ENCODE measurements around the gene LILRA2.

Gene LILRA2

GRCh38 chr19:54573330-54573872 is at the start of gene LILRA2:
Gene LILRA2, plus strand, starts transcription at chr19:54573790. Its CDS starts 89 bp downstream, at chr19:54573879.
- Histone ChIP-seq H3K4me1 (ENCODE audit: insufficient read depth, low read length) (no peaks in the 10 kb centered on the region), H3K9me3 (ENCODE audit: insufficient read depth, low read depth, low read length) (peaks cover 76% of the 10 kb centered on the region), H3K27me3 (ENCODE audit: insufficient read depth, low read length) (no peaks in the 10 kb centered on the region), H3K4me3 (ENCODE audit: low read length) (no peak within 1 kb of the TSS), H3K27ac (ENCODE audit: low read length) (no peak within 1 kb of the TSS), H3K9ac (ENCODE audit: low read depth, low read length) (no peak within 1 kb of the TSS), H3K36me3 (ENCODE audit: insufficient read depth, low read depth, low read length) (no peaks in the 10 kb centered on the region)

GRCh38 chr19:54525636-54526035 is 48.0 kb upstream of the LILRA2 start:
- Histone ChIP-seq H3K27me3 (ENCODE audit: insufficient read depth, low read length) (no peaks in the 10 kb centered on the region), H3K36me3 (ENCODE audit: insufficient read depth, low read depth, low read length) (no peaks in the 10 kb centered on the region), H3K9ac (ENCODE audit: low read depth, low read length) (no peak overlapping the region), H3K4me1 (ENCODE audit: insufficient read depth, low read length) (no peaks in the 10 kb centered on the region), H3K9me3 (ENCODE audit: insufficient read depth, low read depth, low read length) (peaks cover 54% of the 10 kb centered on the region), H3K4me3 (ENCODE audit: low read length) (no peak overlapping the region), H3K27ac (ENCODE audit: low read length) (no peak overlapping the region)

GRCh38 chr19:54526972-54527371 is 46.6 kb upstream of the LILRA2 start:
- Histone ChIP-seq H3K27ac (ENCODE audit: low read length) (no peak overlapping the region), H3K9me3 (ENCODE audit: insufficient read depth, low read depth, low read length) (peaks cover 48% of the 10 kb centered on the region), H3K4me3 (ENCODE audit: low read length) (no peak overlapping the region), H3K27me3 (ENCODE audit: insufficient read depth, low read length) (no peaks in the 10 kb centered on the region), H3K4me1 (ENCODE audit: insufficient read depth, low read length) (no peaks in the 10 kb centered on the region), H3K36me3 (ENCODE audit: insufficient read depth, low read depth, low read length) (no peaks in the 10 kb centered on the region), H3K9ac (ENCODE audit: low read depth, low read length) (no peak overlapping the region)

- Histone ChIP-seq H3K9ac (ENCODE audit: low read depth, low read length) (no peak overlapping the region), H3K4me3 (ENCODE audit: low read length) (no peak overlapping the region), H3K27ac (ENCODE audit: low read length) (no peak overlapping the region), H3K27me3 (ENCODE audit: insufficient read depth, low read length) (no peaks in the 10 kb centered on the region), H3K4me1 (ENCODE audit: insufficient read depth, low read length) (no peaks in the 10 kb centered on the region), H3K36me3 (ENCODE audit: insufficient read depth, low read depth, low read length) (no peaks in the 10 kb centered on the region), H3K9me3 (ENCODE audit: insufficient read depth, low read depth, low read length) (peaks cover 47% of the 10 kb centered on the region)
These were observed 42.7 kb upstream of the LILRA2 start for GRCh38 chr19:54530866-54531265.

GRCh38 chr19:54532528-54532927 is 41.1 kb upstream of the LILRA2 start:
- Histone ChIP-seq H3K4me3 (ENCODE audit: low read length) (no peak overlapping the region), H3K4me1 (ENCODE audit: insufficient read depth, low read length) (no peaks in the 10 kb centered on the region), H3K27ac (ENCODE audit: low read length) (no peak overlapping the region), H3K36me3 (ENCODE audit: insufficient read depth, low read depth, low read length) (no peaks in the 10 kb centered on the region), H3K9ac (ENCODE audit: low read depth, low read length) (no peak overlapping the region), H3K27me3 (ENCODE audit: insufficient read depth, low read length) (no peaks in the 10 kb centered on the region), H3K9me3 (ENCODE audit: insufficient read depth, low read depth, low read length) (peaks cover 49% of the 10 kb centered on the region)

GRCh38 chr19:54533476-54533875 is 40.1 kb upstream of the LILRA2 start:
- H3K4me1 ChIP-seq (ENCODE audit: insufficient read depth, low read length): no peaks in the 10 kb centered on the region

GRCh38 chr19:54534156-54534555 is 39.4 kb upstream of the LILRA2 start:
- Histone ChIP-seq H3K27ac (ENCODE audit: low read length) (no peak overlapping the region), H3K9me3 (ENCODE audit: insufficient read depth, low read depth, low read length) (peaks cover 36% of the 10 kb centered on the region), H3K4me3 (ENCODE audit: low read length) (no peak overlapping the region), H3K36me3 (ENCODE audit: insufficient read depth, low read depth, low read length) (no peaks in the 10 kb centered on the region), H3K27me3 (ENCODE audit: insufficient read depth, low read length) (no peaks in the 10 kb centered on the region), H3K9ac (ENCODE audit: low read depth, low read length) (no peak overlapping the region), H3K4me1 (ENCODE audit: insufficient read depth, low read length) (no peaks in the 10 kb centered on the region)

More at GRCh38 chr19:54533476-54533875, 40.1 kb upstream of the LILRA2 start:
- Histone ChIP-seq H3K4me3 (ENCODE audit: low read length) (no peak overlapping the region), H3K9me3 (ENCODE audit: insufficient read depth, low read depth, low read length) (peaks cover 43% of the 10 kb centered on the region), H3K9ac (ENCODE audit: low read depth, low read length) (no peak overlapping the region), H3K27ac (ENCODE audit: low read length) (no peak overlapping the region), H3K27me3 (ENCODE audit: insufficient read depth, low read length) (no peaks in the 10 kb centered on the region), H3K36me3 (ENCODE audit: insufficient read depth, low read depth, low read length) (no peaks in the 10 kb centered on the region)

- Histone ChIP-seq H3K9ac (ENCODE audit: low read depth, low read length) (no peak overlapping the region), H3K4me3 (ENCODE audit: low read length) (no peak overlapping the region), H3K27me3 (ENCODE audit: insufficient read depth, low read length) (no peaks in the 10 kb centered on the region), H3K9me3 (ENCODE audit: insufficient read depth, low read depth, low read length) (peaks cover 36% of the 10 kb centered on the region), H3K27ac (ENCODE audit: low read length) (no peak overlapping the region), H3K4me1 (ENCODE audit: insufficient read depth, low read length) (no peaks in the 10 kb centered on the region), H3K36me3 (ENCODE audit: insufficient read depth, low read depth, low read length) (no peaks in the 10 kb centered on the region)
These were observed 38.0 kb upstream of the LILRA2 start for GRCh38 chr19:54535601-54536000.

- H3K36me3 ChIP-seq (ENCODE audit: insufficient read depth, low read depth, low read length): no peaks in the 10 kb centered on the region
- H3K4me1 ChIP-seq (ENCODE audit: insufficient read depth, low read length): no peaks in the 10 kb centered on the region
- H3K27me3 ChIP-seq (ENCODE audit: insufficient read depth, low read length): no peaks in the 10 kb centered on the region
- no peak overlapping the region for H3K27ac ChIP-seq (ENCODE audit: low read length)
- H3K9ac ChIP-seq (ENCODE audit: low read depth, low read length): no peak overlapping the region
- no peak overlapping the region for H3K4me3 ChIP-seq (ENCODE audit: low read length)
- peaks cover 33% of the 10 kb centered on the region for H3K9me3 ChIP-seq (ENCODE audit: insufficient read depth, low read depth, low read length)
These were observed 36.6 kb upstream of the LILRA2 start for GRCh38 chr19:54536956-54537355.

GRCh38 chr19:54541712-54542111 is 31.9 kb upstream of the LILRA2 start:
- H3K27ac ChIP-seq (ENCODE audit: low read length): no peak overlapping the region
- no peak overlapping the region for H3K4me3 ChIP-seq (ENCODE audit: low read length)
- H3K9ac ChIP-seq (ENCODE audit: low read depth, low read length): no peak overlapping the region
- H3K9me3 ChIP-seq (ENCODE audit: insufficient read depth, low read depth, low read length): peaks cover 40% of the 10 kb centered on the region
- no peaks in the 10 kb centered on the region for H3K36me3 ChIP-seq (ENCODE audit: insufficient read depth, low read depth, low read length)
- H3K27me3 ChIP-seq (ENCODE audit: insufficient read depth, low read length): no peaks in the 10 kb centered on the region
- no peaks in the 10 kb centered on the region for H3K4me1 ChIP-seq (ENCODE audit: insufficient read depth, low read length)

- H3K27ac ChIP-seq (ENCODE audit: low read length): no peak overlapping the region
- peaks cover 83% of the 10 kb centered on the region for H3K9me3 ChIP-seq (ENCODE audit: insufficient read depth, low read depth, low read length)
- H3K27me3 ChIP-seq (ENCODE audit: insufficient read depth, low read length): no peaks in the 10 kb centered on the region
These were observed 24.8 kb upstream of the LILRA2 start for GRCh38 chr19:54548806-54549205.

GRCh38 chr19:54549224-54549623 is 24.4 kb upstream of the LILRA2 start:
- Histone ChIP-seq H3K4me1 (ENCODE audit: insufficient read depth, low read length) (no peaks in the 10 kb centered on the region), H3K27me3 (ENCODE audit: insufficient read depth, low read length) (no peaks in the 10 kb centered on the region), H3K4me3 (ENCODE audit: low read length) (no peak overlapping the region), H3K9ac (ENCODE audit: low read depth, low read length) (no peak overlapping the region), H3K36me3 (ENCODE audit: insufficient read depth, low read depth, low read length) (no peaks in the 10 kb centered on the region), H3K27ac (ENCODE audit: low read length) (no peak overlapping the region), H3K9me3 (ENCODE audit: insufficient read depth, low read depth, low read length) (peaks cover 82% of the 10 kb centered on the region)

More at GRCh38 chr19:54548806-54549205, 24.8 kb upstream of the LILRA2 start:
- Histone ChIP-seq H3K4me1 (ENCODE audit: insufficient read depth, low read length) (no peaks in the 10 kb centered on the region), H3K36me3 (ENCODE audit: insufficient read depth, low read depth, low read length) (no peaks in the 10 kb centered on the region), H3K4me3 (ENCODE audit: low read length) (no peak overlapping the region), H3K9ac (ENCODE audit: low read depth, low read length) (no peak overlapping the region)

All from iPS-20b (cell line).